22Rv1 (cell line): ENCODE results near the gene ICA1.

Experiments
- CTCF ChIP-seq: fragments of 450-650 bp; IDR thresholded peaks from 2 replicates; pipeline ENCODE4 v1.5.1; 2017; ENCODE audit warnings: mild to moderate bottlenecking
- ZFX ChIP-seq: fragments of 450-650 bp; IDR thresholded peaks from 2 replicates; pipeline ENCODE4 v1.6.1; 2017; ENCODE audit warnings: antibody characterized with exemption, borderline replicate concordance

GRCh38 chr7:8070451-8071180 lies 191.4 kb downstream of the ICA1 start:
- no peak for TF ChIP-seq CTCF
- TF ChIP-seq ZFX = no peak
